Gastrocnemius medialis (tissue), 4 donors: Measurements from ENCODE around the gene GFY.

Experiments
- CTCF ChIP-seq, 5 experiments: fragments of 450-650 bp in 3 of 5; fragments of 200-600 bp in 2 of 5; sonication (generic) in 2 of 5; IDR thresholded peaks in 4 of 5; conservative IDR thresholded peaks in 1 of 5; 1 replicate in 4 of 5; 2 replicates in 1 of 5; pipeline ENCODE4 v1.5.1; 2016 to 2019; ENCODE audit warnings: antibody characterized with exemption in 5 of 5, mild to moderate bottlenecking in 3 of 5, moderate library complexity in 3 of 5
- POLR2A ChIP-seq, 2 donors: fragments of 450-650 bp; IDR thresholded peaks; one replicate each; pipeline ENCODE4 v1.6.1; 2017; ENCODE audit warnings: antibody characterized with exemption in 2 of 2, mild to moderate bottlenecking in 2 of 2, moderate library complexity in 2 of 2

GRCh38 chr19:49378512-49378911 lies 46.7 kb upstream of the GFY start:
- TF ChIP-seq POLR2A (IDR thresholded peaks at IDR 0.05) (no peak), CTCF (IDR thresholded peaks at IDR 0.05 in 4 of 5, conservative IDR thresholded peaks at IDR 0.05 in 1 of 5) (no peak)
